ENCODE data around the gene MMP24OS.
"Not testable (repeated sequence)": the region's sequence is repeated elsewhere in the genome, so short reads cannot be mapped to it uniquely, and the experiment has no call there.

Gene MMP24OS

DNA sequence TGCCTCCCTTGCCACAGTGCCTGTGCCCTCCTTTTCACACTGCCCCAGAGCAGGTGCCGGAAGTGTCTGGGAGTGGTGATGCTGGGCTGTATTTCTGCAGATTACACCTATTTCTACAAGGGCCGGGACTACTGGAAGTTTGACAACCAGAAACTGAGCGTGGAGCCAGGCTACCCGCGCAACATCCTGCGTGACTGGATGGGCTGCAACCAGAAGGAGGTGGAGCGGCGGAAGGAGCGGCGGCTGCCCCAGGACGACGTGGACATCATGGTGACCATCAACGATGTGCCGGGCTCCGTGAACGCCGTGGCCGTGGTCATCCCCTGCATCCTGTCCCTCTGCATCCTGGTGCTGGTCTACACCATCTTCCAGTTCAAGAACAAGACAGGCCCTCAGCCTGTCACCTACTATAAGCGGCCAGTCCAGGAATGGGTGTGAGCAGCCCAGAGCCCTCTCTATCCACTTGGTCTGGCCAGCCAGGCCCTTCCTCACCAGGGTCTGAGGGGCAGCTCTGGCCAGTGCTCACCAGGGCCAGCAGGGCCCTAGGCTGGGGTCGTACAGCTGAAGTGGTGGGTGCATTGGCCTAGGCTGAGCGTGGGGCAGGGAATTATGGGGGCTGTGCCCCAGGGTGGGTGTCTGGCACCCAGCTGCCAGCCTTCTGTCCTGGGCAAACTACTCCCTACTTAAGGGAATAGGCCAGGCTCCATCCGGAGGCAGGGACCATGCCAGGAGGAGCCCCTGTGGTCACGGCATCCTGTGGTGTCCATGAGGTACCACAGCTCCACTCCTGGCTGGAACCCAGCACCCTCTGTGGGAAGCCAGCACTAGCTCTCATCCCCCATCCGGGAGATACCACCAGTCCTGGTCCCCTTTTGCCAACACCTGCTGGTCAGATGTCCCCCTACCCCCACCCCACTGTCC, 3.5 kb downstream of the MMP24OS start:
- DNase-seq: no peak

DNA sequence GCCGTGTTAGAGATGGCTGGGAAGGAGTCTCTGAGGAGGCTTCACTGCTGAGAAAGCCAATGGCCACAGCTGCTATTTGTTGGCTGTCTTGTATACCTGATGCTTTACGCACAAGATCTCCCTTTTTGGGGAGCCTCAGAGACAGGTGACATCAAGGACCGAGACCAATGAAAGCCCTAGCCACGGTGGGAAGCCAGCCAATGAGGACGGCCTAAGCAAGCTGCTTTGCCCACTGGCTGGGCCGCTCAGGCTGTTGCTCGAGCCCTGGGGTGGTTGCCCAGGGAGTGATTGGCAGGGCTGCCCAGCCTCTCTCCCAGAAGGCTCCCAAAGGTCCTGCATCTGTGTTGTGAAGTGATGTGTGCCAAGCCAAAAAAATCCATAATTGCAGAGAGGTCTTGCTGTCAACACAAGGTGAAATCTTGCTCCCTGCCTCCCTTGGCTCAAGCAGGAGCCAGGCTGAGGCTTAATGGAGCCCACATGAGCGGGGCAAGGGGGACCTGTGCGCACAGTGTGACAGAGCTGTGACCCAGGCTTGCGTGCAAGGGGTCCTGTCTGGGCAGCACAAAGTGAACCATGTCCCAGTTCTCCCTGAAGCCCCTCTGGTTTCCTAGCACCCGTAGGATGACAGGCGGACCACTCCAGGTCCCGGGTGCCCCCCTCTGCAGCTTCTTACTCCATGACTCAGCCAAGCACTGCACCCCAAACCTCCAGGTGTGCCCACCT, 4.3 kb downstream of the MMP24OS start:
- peak in 10 of 14 donors; percentile 1 to 92 (median 28) for DNase-seq

DNA sequence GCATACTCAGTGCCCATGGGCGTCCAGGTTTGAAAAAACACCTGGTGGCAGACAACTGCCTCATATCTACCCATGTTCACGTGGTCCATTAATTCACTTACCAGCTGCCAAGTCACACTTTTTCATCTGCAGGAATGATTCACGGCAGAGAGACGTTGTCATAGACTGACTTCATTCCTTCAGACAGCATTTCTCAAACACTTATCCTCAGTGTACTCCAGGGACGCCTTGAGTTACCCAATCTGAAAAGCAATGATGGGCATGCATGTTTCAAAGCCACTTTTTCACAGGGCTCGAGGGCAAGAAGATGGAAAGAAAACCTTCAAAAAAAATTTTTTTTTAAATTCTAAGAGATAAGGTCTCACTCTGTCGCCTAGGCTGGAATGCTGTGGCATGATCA, 6.0 kb downstream of the MMP24OS start:
- DNase-seq: no peak

DNA sequence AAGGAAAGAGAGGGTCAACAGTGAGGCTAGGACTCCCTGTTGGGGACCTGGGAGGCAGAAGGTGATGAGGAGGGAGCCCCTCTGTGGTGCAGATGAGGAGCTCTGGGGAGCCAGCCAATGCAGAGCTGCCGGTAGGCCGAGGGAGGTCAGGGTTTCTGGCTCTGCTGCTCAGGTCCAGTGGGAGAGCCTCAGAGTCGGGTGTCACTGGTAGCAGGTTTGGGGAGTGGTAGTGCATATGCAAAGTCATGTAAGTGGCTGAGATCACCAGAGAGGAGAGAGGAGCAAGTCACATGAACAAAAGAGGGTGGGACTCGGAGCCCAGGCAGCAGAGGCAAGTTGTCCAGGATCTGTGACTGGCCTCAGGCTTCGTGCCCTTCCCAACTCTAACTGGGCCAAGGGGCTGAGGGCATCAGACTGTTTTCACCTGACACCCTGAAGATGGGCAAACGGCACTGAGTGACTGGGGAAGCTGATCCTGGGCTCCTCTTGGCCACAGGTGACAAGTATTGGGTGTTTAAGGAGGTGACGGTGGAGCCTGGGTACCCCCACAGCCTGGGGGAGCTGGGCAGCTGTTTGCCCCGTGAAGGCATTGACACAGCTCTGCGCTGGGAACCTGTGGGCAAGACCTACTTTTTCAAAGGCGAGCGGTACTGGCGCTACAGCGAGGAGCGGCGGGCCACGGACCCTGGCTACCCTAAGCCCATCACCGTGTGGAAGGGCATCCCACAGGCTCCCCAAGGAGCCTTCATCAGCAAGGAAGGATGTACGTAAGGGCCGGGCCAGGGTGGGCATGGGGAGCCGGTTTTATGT, 6.6 kb downstream of the MMP24OS start:
- no peak for DNase-seq

DNA sequence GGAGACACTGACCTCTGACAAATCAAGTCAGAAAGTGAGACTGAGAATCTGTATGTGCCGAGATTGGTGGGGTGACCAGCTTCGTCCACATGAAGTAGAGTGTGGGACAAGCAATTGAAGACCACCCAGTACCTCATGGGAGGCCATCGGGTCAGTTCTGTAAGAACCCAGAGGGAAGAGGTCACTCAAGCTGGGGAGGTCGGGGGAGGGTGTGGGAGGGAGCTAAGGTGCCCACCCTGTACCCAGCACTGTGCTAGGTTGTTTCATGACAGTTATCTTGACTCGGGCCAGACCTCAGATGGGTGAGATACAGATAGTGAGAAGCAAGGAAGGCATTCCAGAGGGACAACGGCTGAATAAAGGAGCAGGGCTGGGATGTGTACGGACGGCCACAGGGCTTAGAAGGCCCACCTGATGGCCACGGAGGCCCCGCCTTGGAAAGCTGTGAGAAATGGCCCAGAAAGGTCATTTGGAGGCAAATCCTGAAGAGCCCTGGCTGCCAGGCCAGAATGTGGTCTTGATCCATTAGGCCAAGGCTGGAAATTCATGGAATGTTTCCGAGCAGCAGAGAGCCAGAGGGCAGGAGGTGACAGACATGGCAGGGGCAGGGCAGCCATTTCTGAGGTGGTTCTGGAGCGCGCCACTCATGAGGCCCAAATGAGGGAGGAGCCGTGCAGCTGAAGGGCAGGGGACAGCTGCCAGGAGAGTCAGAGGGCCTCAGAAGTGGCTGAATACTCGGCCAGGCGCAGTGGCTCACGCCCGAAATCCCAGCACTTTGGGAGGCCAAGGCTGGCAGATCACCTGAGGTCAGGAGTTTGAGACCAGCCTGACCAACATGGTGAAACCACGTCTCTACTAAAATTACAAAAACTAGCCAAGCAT, 7.7 kb downstream of the MMP24OS start:
- no peak for DNase-seq

DNA sequence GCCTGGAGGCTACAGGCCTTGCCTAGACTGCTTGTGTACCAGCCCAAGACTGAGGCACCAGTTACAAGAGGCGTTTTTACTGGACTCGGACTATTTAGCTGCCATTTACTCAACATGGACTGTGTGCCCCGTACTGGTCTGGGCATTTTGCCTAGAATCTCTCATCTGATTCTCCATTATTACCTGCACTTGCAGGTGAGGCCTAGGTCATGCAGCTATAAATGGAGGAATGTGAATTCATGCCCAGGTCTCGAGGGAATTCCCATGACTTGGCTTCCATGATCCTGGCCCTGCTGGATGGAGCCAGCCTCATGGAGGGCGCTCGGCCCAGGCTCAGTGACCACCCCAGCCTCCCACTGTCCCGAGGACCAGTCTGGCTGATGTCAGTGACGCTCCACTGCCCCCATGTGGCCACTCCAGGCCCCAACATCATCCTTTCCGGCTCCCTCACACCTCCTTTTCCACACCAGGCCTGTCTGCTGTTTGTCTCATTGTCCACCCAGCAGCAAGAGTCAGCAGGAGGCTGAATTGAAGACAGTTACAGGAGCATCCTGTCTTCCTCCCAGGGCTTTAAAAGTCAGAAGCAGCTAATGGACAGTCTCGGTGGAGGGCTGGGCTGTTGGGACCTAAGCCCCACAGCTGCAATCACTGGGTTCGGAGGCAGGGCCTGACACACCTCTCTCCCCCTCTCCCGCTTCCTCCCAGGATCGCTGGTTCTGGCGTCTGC, 8.7 kb downstream of the MMP24OS start:
- DNase-seq: peak in 10 of 14 donors; percentile 2 to 83 (median 15)

DNA sequence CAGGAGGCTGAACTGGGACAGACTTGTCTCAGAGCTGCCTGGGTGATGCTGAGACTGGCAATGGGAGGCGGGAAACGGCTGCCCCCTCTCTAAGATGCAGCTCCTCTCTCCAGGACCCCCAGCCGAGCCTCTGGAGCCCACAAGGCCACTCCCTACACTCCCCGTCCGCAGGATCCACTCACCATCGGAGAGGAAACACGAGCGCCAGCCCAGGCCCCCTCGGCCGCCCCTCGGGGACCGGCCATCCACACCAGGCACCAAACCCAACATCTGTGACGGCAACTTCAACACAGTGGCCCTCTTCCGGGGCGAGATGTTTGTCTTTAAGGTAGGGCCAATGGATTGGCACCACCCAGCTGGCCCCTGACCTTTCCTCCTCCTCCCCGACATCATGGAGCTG, 10.8 kb downstream of the MMP24OS start:
- DNase-seq: no peak

DNA sequence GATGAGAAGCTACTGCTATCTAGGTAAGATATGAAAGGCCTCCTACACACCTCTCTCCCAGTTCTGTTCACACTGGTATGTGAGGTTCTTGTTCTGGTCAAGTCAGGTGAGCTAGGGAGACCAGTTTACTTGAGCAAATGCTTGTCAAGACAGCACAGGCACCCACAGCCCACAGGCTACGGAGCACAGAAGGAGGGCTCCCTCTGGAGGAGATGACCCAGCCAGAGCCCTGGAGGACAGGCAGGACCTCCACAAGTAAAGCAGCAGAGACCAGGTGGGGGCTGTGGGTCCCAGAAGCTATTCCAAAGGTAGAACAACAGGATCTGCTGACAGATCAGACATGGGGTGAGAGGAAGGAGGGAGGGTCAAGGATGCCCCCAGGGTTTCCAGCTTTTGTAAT, 13.2 kb downstream of the MMP24OS start:
- no peak for DNase-seq

DNA sequence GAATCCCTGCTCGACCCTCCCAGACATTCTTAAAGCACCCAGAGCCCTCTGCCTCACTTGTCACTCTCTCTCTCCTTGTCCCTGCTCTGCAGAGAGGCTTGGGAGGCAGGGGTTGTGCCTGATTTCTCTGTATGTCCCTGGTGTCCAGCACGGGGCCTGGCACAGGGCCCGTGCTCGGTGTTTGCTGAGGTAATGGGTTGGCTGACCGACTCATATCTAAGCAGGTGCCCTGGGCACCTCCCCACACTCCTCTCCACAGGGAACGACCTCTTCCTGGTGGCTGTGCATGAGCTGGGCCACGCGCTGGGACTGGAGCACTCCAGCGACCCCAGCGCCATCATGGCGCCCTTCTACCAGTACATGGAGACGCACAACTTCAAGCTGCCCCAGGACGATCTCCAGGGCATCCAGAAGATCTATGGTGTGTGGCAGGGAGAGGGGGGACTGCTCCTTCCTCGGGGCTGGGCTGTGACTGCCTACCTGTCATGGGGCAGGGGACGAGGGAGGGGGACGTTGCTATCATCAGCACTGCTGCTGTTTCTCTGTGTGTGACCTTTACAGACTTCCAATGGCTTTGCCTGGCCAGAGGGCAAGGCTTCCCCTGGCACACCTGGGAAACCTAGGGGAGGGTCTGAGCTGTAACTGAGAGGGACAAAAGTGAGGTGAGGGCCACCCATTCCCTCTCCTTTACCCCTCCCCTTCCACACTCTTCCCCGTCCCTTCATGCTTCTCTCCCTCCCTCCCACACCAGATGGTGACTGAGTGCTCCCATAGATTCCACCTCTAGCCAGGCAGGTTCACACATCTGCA, 14.2 kb downstream of the MMP24OS start:
- DNase-seq: peak in 2 of 14 donors; percentile 46 to 92

DNA sequence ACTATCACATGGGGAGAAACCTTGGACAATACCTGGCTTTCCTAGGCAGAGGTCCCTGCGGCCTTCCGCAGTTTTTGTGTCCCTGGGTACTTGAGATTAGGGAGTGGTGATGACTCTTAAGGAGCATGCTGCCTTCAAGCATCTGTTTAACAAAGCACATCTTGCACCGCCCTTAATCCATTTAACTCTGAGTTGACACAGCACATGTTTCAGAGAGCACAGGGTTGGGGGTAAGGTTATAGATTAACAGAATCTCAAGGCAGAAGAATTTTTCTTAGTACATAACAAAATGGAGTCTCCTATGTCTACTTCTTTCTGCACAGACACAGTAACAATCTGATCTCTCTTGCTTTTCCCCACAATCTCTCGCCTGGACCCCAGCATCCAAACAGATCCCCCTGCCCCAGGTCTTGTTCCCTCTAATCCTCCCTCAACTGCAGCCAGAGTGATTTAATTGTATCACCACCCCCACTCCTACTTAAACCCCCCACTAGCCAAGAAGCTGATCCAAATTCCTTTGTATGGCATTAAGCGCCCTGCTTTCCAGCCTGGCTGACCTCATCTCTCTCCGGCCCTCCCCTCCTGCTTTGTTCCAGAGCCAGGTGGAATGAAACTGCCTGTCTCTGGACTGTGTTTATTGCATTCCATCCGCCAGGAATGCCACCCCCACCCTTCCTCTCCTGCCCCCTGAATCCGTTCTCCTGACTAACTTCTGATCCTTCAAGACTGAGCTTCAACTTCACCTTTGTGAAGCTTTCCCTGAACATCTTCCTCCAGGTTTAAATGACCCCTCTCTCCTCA, 15.0 kb downstream of the MMP24OS start:
- DNase-seq: peak in 2 of 14 donors; percentile 46 to 92

DNA sequence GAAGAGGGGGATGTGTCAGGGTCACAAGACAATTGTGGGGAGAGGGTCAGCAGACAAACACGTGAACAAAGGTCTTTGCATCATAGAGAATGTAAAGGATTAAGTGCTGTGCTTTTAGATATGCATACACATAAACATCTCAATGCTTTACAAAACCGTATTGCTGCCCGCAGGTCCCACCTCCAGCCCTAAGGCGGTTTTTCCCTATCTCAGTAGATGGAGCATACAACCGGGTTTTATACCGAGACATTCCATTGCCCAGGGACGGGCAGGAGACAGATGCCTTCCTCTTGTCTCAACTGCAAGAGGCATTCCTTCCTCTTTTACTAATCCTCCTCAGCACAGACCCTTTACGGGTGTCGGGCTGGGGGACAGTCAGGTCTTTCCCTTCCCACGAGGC, 15.6 kb downstream of the MMP24OS start:
- DNase-seq: not testable (repeated sequence)

DNA sequence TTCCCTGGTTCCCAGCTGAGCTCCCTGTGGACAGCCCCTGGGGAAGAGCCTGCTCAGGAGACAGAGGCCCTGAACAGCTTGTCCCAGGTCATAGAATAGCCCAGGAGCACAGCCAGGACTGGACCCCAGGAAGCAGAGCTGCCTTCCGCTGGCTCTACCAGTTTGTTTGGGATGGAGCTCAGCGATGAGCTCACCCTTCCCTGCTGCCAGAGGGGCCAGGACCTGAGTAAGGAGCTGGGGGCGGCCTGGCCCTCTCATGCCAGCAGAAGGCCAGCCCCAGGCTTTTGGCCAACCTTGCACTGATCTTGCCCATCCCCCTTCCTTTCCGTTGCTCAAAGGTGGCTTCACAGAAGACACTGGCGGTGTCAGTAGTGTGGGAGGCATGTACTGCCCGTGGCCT, 17.5 kb downstream of the MMP24OS start:
- peak in 8 of 14 donors; percentile 6 to 95 (median 41) for DNase-seq

DNA sequence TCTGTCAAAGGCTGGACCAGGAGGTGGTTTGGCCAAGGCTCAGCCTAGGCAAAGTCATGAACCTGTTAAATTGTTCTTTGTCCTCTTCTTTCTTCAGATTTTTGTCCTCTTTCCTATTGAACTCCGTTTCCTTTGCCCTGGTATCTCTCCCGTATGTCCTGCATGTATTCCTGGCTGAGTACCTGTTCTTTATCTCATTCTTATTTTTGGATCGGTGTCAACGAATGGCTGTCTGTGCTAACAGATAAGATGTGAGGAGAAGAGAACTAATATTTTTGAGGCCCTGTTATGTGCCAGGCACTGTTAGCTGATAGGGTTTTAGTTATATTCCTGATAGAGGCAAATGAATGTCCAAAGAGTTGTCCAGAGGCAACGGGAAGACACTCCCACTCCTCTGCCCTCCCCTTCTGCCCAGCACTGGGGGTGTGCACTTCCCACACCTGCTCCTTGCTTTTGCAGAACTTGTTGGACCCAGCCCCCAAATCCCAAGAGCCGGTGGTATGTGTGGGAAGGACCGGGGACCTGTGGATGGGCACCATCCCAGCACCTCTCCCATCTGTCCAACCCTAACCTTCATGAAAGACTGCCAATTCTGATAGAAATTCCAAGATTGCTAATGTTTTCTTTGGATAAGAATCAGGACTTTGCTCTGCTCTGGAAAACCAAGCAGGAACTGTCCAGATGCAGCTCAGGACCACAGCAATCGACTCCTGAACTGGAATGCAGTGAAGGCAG, 20.6 kb downstream of the MMP24OS start:
- DNase-seq: no peak

DNA sequence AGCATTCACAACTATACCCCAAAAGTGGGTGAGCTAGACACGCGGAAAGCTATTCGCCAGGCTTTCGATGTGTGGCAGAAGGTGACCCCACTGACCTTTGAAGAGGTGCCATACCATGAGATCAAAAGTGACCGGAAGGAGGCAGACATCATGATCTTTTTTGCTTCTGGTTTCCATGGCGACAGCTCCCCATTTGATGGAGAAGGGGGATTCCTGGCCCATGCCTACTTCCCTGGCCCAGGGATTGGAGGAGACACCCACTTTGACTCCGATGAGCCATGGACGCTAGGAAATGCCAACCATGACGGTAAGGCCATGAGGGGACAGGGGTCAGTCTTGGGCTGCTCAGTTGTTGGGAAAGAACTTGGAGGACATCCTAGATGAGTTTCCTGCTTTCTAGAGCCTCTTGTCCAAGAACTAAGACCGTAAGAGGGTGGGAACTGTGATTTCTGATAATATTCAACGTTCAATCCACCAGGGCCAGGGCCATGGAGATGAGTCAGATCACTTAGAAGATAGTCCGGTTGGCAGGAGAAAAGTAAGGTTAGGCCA, 23.4 kb downstream of the MMP24OS start:
- no peak for DNase-seq

DNA sequence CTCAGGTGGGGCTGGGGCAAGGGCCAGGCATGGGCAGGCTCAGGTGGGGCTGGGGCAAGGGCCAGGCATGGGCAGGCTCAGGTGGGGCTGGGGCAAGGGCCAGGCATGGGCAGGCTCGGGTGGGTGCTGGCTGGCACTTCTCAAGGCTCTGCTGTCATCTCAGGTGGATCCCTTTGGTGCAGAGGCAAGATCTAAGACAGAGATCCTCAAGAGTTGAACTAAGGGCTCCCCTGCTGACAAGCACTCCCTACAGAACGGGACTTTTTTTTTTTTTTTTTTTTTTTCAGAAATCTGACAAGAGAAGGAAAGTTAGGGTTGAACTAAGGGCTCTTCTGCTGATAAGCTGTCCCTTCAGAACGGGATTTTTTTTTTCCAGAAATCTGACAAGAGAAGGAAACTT, 24.9 kb downstream of the MMP24OS start:
- no peak for DNase-seq

DNA sequence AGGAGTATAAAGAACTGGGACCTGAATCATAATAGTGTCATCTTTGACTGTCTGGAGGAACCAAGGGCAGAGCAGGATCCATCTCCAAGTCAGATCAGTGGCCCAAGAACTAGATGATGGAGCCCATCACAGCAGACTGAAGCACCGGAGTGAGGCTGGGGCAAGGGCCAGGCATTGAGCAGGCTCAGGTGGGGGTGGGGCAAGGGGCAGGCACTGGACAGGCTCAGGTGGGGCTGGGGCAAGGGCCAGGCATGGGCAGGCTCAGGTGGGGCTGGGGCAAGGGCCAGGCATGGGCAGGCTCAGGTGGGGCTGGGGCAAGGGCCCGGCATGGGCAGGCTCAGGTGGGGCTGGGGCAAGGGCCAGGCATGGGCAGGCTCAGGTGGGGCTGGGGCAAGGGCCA, 25.3 kb downstream of the MMP24OS start:
- not testable (repeated sequence) for DNase-seq

DNA sequence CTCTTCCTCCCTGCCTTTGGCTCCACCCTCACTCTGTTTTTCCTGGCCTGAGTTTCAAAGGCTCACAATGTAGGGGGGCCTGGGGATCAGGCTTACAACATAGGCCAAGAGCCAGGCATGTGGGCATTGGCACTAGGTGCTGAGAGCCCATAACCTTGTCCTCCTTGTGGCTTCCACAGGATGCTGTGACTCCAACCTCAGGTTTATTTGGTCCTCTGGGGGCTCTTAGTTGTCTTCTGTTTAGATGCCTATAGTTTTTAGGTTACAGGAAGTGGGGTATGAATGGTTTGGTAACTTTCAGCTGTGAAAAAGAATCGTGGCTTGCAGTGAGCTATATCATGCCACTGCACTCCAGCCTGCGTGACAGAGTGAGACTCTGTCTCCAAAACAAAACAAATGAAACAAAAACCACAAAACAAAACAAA, 25.9 kb downstream of the MMP24OS start:
- no peak for DNase-seq

DNA sequence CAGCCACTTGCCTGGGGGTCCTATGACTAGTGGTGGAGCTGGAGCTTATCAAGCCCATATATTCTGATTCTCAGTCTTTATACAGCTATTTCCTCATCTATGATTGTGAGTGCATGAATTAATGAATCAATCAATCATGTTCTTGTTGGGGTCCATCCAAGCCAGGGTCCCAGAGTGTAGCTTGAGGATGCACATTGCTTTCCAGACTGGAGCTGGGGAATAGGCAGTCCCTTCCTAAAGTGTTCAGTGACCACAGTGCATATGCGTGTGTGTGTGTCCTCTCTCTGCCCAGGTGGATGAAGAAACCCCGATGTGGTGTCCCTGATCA, 26.3 kb downstream of the MMP24OS start:
- DNase-seq: no peak

All from C1 segment of cervical spinal cord (tissue), 14 donors.